HL-60 (cell line): Measurements from ENCODE around the gene PNMT.

Source experiments
- DNase-seq, 2 experiments: peaks; one replicate each; pipeline ENCODE4 v3.0.0-alpha.2; 2010 to 2020; ENCODE audit warnings: low read depth in 1 of 2, low spot score in 1 of 2
- H3K27ac ChIP-seq: fragments of 250-450 bp; sonication (Bioruptor Pico); replicated peaks from 2 replicates; pipeline ENCODE4 v1.5.1; 2020; ENCODE audit warnings: mild to moderate bottlenecking, moderate library complexity
- H3K27me3 ChIP-seq: fragments of 250-450 bp; sonication (Bioruptor Pico); 2 replicates; pipeline ENCODE4 v1.5.1; 2021; ENCODE audit warnings: mild to moderate bottlenecking, moderate library complexity; ENCODE audit not compliant: insufficient read depth, poor library complexity, severe bottlenecking
- H3K4me3 ChIP-seq: replicated peaks from 2 replicates; pipeline ENCODE4 v1.5.1; 2011; ENCODE audit warnings: mild to moderate bottlenecking, control low read depth, low read length; ENCODE audit not compliant: insufficient read depth
- GABPA ChIP-seq: IDR thresholded peaks from 2 replicates; pipeline ENCODE4 v1.6.1; 2012; ENCODE audit warnings: low read depth
- POLR2AphosphoS5 ChIP-seq: IDR thresholded peaks from 2 replicates; pipeline ENCODE4 v1.6.1; 2012; ENCODE audit warnings: low read depth
- REST ChIP-seq: IDR thresholded peaks from 2 replicates; pipeline ENCODE4 v1.6.1; 2012; ENCODE audit warnings: low read depth; ENCODE audit not compliant: insufficient replicate concordance
- SPI1 ChIP-seq: IDR thresholded peaks from 2 replicates; pipeline ENCODE4 v1.6.1; 2012; ENCODE audit warnings: low read depth, mild to moderate bottlenecking, borderline replicate concordance
- TF ChIP-seq, protein P1 (sequence below): IDR thresholded peaks from one replicate; pipeline ENCODE4 v1.5.1; 2011; ENCODE audit warnings: low read length, control low read depth, inconsistent platforms; ENCODE audit not compliant: insufficient read depth

PNMT gene

DNA sequence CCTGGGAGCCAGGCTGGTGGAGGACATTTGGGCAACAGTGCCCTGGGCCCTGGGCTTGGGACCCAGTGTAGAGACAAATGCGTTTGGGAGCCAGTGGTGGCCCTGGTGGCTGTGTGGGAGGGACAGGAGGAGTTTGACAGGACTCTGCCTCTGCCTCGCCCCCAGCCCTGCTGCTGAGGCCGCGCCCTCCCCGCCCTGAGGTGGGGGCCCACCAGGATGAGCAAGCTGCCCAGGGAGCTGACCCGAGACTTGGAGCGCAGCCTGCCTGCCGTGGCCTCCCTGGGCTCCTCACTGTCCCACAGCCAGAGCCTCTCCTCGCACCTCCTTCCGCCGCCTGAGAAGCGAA lies 15.0 kb upstream of the PNMT start:
- DNase-seq, result no peak
- Histone ChIP-seq H3K27ac (no peak overlapping the region), H3K27me3 (no peaks in the 10 kb centered on the region), H3K4me3 (no peak overlapping the region)
- TF ChIP-seq REST (no peak), SPI1 (no peak), GABPA (no peak), POLR2AphosphoS5 (no peak)
- TF ChIP-seq, protein P1, sequence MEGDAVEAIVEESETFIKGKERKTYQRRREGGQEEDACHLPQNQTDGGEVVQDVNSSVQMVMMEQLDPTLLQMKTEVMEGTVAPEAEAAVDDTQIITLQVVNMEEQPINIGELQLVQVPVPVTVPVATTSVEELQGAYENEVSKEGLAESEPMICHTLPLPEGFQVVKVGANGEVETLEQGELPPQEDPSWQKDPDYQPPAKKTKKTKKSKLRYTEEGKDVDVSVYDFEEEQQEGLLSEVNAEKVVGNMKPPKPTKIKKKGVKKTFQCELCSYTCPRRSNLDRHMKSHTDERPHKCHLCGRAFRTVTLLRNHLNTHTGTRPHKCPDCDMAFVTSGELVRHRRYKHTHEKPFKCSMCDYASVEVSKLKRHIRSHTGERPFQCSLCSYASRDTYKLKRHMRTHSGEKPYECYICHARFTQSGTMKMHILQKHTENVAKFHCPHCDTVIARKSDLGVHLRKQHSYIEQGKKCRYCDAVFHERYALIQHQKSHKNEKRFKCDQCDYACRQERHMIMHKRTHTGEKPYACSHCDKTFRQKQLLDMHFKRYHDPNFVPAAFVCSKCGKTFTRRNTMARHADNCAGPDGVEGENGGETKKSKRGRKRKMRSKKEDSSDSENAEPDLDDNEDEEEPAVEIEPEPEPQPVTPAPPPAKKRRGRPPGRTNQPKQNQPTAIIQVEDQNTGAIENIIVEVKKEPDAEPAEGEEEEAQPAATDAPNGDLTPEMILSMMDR, result no peak

DNA sequence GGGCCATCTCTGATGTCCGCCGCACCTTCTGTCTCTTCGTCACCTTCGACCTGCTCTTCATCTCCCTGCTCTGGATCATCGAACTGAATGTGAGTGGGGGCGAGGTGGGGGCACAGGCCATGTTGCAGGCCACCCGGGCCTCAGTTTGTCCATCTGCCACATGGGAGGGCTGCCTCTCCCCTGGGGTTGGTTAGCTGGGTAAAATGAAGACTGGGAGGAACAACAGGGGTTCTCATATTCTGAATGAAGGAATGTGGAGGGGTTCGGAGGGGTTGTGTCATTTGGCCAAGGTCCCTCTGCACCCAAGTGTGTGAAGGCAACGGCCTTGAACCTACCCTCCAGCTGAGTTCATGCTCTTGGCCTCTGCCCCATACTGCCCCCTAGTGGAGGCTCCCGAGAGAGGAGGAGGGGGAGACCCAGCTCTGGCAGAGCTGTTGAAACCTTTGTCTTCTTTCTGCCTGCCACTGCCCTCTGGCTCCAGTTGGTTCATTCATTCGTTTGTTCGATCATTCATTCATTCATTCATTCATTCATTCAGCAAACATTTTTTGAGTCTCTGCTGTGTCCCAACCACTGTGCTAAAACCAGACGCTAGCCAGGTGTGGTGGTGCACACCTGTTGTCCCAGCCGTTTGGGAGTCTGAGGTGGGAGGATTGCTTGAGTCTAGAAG lies 14.5 kb upstream of the PNMT start:
- DNase-seq, result peak; percentile 59 to 80

GRCh38 chr17:39655105-39655504 lies 13.1 kb upstream of the PNMT start:
- Histone ChIP-seq H3K4me3 (no peak overlapping the region), H3K27ac (no peak overlapping the region), H3K27me3 (no peaks in the 10 kb centered on the region)
- TF ChIP-seq SPI1, result no peak
- TF ChIP-seq, protein P1, result no peak
- no peak for TF ChIP-seq POLR2AphosphoS5
- DNase-seq, result no peak

More for the DNA sequence above, 14.5 kb upstream of the PNMT start:
- H3K4me3 ChIP-seq, result no peak overlapping the region
- TF ChIP-seq, protein P1, result peak; percentile 96
- TF ChIP-seq REST, result no peak
- no peak for TF ChIP-seq POLR2AphosphoS5
- H3K27me3 ChIP-seq, result no peaks in the 10 kb centered on the region
- no peak overlapping the region for H3K27ac ChIP-seq

DNA sequence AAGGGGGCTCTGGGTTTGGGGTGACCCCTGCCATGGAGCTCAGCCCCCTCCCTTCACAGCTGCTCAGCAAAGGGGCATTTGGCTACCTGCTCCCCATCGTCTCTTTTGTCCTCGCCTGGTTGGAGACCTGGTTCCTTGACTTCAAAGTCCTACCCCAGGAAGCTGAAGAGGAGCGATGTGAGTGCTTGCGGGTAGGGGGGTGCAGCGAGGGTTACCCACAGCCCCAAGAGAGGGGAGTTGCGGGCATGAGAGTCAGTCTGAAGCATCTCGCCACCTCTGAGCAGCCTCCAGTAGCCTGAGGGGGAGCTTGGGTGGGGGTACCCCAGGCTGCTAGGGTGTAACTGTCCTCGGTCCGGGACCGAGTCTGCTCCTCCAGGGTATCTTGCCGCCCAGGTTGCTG lies 9.9 kb upstream of the PNMT start:
- no peak overlapping the region for H3K4me3 ChIP-seq
- H3K27me3 ChIP-seq, result no peaks in the 10 kb centered on the region
- TF ChIP-seq SPI1, result no peak
- no peak for TF ChIP-seq GABPA
- TF ChIP-seq, protein P1, result no peak
- TF ChIP-seq REST, result no peak
- no peak for TF ChIP-seq POLR2AphosphoS5
- no peak for DNase-seq
- H3K27ac ChIP-seq, result no peak overlapping the region
